HG03108 (cell line): ENCODE data around the gene LYZL6.

Experiments
- ATAC-seq: cut with Tn5 transposase; IDR thresholded peaks from one replicate; pipeline ENCODE4 v1.9.1; 2021; ENCODE audit warnings: moderate library complexity; ENCODE audit not compliant: unreplicated experiment

Gene LYZL6

GRCh38 chr17:35943537-35943936, at the start of gene LYZL6:
Gene LYZL6, minus strand, starts transcription at chr17:35943713. Its CDS starts 4,357 bp downstream, at chr17:35939356.
- ATAC-seq: no peak

GRCh38 chr17:35991075-35991474, 47.6 kb upstream of the LYZL6 start:
- ATAC-seq: no peak

- no peak for ATAC-seq
These were observed 44.7 kb upstream of the LYZL6 start for GRCh38 chr17:35988164-35988563.

GRCh38 chr17:35986643-35987042, 43.1 kb upstream of the LYZL6 start, which contains the start of gene CCL14:
Gene CCL14, minus strand, starts transcription at chr17:35986729. Its CDS starts 80 bp downstream, at chr17:35986649.
- ATAC-seq: no peak

- no peak for ATAC-seq
These were observed 40.6 kb upstream of the LYZL6 start for GRCh38 chr17:35984140-35984539.

GRCh38 chr17:35982409-35983191, 39.1 kb upstream of the LYZL6 start:
- no peak for ATAC-seq

GRCh38 chr17:35981908-35982330, 38.4 kb upstream of the LYZL6 start:
- no peak for ATAC-seq

- ATAC-seq: no peak
These were observed 37.7 kb upstream of the LYZL6 start, which contains the start of gene CCL16 for GRCh38 chr17:35981246-35981645. Gene CCL16, minus strand, starts transcription at chr17:35981497. Its CDS starts 77 bp downstream, at chr17:35981420.

GRCh38 chr17:35978346-35978745, 34.8 kb upstream of the LYZL6 start:
- ATAC-seq: no peak

GRCh38 chr17:35977509-35977908, 34.0 kb upstream of the LYZL6 start:
- no peak for ATAC-seq

GRCh38 chr17:35973333-35974260, 30.1 kb upstream of the LYZL6 start:
- no peak for ATAC-seq

- ATAC-seq: no peak
These were observed 29.4 kb upstream of the LYZL6 start for GRCh38 chr17:35972945-35973332.

GRCh38 chr17:35972535-35972934, 29.0 kb upstream of the LYZL6 start:
- ATAC-seq: no peak

GRCh38 chr17:35972066-35972465, 28.6 kb upstream of the LYZL6 start:
- ATAC-seq: no peak

- ATAC-seq: no peak
These were observed 26.3 kb upstream of the LYZL6 start for GRCh38 chr17:35969558-35970380.

- no peak for ATAC-seq
These were observed 25.1 kb upstream of the LYZL6 start for GRCh38 chr17:35968520-35969054.

- no peak for ATAC-seq
These were observed 21.8 kb upstream of the LYZL6 start for GRCh38 chr17:35965272-35965671.

- no peak for ATAC-seq
These were observed 20.1 kb upstream of the LYZL6 start for GRCh38 chr17:35963663-35964062.

GRCh38 chr17:35953720-35954119, 10.2 kb upstream of the LYZL6 start:
- ATAC-seq: no peak

- no peak for ATAC-seq
These were observed 5.9 kb upstream of the LYZL6 start for GRCh38 chr17:35949401-35949800.
